ENCODE results near the gene TRABD2B. TPM values are rescaled to one million over a fixed set of nuclear protein-coding genes. Genes with fewer than 3 reads are reported as not detected.

The TRABD2B gene
- total RNA-seq, 3 donors from 2014 or later (not counting 1 experiment from before 2014, with no cell fraction given): not detected

DNA sequence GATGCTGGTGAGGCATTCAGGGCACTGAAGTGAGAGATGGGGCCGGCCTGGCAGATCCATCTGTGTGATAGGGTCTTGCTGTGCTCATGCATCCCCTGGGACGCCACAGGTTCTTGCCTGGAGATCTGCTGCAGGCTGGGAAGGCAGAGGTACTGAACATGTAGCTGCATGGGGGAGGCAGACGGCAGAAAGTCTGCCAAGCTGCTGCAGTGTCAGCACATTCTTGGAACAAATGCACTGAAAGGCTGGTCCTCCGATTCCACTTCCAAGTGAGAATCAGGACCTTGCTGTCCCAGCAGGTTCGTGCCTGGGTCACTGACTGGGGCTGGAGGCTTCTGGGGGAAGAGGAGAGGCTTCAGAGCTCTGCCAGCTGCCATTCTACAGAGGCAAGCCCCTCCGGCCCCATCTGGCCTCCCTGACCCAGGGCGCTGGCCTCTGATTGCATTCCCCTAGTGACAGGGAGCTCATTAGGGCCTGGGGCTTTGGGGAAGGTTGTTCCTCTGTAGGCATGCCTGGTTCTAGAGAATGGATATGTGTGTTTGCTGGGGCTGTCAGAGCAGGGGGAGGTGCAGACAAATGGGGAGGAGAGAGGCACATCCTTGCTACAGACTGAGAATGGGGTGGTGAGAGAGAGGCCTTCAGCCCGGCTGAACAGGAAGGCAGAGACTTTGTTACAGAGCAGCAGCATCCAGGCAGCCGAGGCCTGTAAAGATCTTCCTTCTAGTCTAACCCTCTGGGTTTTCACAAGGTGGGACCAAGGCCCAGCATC lies 174.0 kb downstream of the TRABD2B start:
- ATAC-seq (no peak), DNase-seq (no peak)
- Mint-ChIP-seq H3K4me1 (no peaks in the 10 kb centered on the region), H3K9me3 (no peaks in the 10 kb centered on the region), H3K27ac (no peak overlapping the region), H3K4me3 (no peak overlapping the region), H3K27me3 (ENCODE audit: low read depth in 2 of 2) (no peaks in the 10 kb centered on the region), H3K36me3 (no peaks in the 10 kb centered on the region)
- no peaks in the 10 kb centered on the region for H3K4me1 ChIP-seq (ENCODE audit: control insufficient read depth, insufficient read depth, low read length)
- no peaks in the 10 kb centered on the region for H3K9me3 ChIP-seq (ENCODE audit: control insufficient read depth, insufficient read depth, low read length)
- no peaks in the 10 kb centered on the region for H3K36me3 ChIP-seq (ENCODE audit: control insufficient read depth, insufficient read depth, low read length)
- intact Hi-C loops (cut with micrococcal nuclease): no loop called here
- TF ChIP-seq, protein P1, sequence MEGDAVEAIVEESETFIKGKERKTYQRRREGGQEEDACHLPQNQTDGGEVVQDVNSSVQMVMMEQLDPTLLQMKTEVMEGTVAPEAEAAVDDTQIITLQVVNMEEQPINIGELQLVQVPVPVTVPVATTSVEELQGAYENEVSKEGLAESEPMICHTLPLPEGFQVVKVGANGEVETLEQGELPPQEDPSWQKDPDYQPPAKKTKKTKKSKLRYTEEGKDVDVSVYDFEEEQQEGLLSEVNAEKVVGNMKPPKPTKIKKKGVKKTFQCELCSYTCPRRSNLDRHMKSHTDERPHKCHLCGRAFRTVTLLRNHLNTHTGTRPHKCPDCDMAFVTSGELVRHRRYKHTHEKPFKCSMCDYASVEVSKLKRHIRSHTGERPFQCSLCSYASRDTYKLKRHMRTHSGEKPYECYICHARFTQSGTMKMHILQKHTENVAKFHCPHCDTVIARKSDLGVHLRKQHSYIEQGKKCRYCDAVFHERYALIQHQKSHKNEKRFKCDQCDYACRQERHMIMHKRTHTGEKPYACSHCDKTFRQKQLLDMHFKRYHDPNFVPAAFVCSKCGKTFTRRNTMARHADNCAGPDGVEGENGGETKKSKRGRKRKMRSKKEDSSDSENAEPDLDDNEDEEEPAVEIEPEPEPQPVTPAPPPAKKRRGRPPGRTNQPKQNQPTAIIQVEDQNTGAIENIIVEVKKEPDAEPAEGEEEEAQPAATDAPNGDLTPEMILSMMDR (IDR thresholded peaks at IDR 0.05): no peak
- 76% methylated on average over 9 of the region's 9 CpGs for WGBS (ENCODE audit: insufficient coverage)
- H3K27ac ChIP-seq (ENCODE audit: low read length): no peak overlapping the region
- no peak overlapping the region for H3K4me3 ChIP-seq (ENCODE audit: low read length)
- H3K27me3 ChIP-seq (ENCODE audit: control insufficient read depth, insufficient read depth, low read length): no peaks in the 10 kb centered on the region

DNA sequence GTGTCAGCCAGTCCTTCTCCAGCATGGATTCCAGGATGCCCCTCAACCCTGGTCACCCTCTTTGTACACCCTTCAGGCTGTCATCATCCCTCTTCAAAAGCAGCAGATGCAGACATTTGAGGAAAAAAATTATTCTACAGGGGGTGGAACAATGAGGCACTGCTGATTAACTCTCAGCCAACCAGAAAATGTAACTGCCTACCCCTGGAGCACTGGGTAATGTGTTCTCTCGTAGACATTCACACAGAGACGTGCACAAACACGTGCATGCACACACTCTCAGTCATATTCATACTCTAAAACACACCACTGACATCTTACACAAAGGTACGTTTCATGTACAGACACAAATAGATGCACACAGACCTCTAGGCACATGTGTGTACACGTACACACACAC lies 175.4 kb downstream of the TRABD2B start:
- H3K36me3 Mint-ChIP-seq: no peaks in the 10 kb centered on the region
- 63% methylated on average over 5 of the region's 5 CpGs for WGBS (ENCODE audit: insufficient coverage)
- intact Hi-C loops (cut with micrococcal nuclease): no loop called here
- TF ChIP-seq, protein P1 (IDR thresholded peaks at IDR 0.05): no peak
- H3K27ac Mint-ChIP-seq: no peak overlapping the region
- H3K4me1 Mint-ChIP-seq: no peaks in the 10 kb centered on the region
- no peaks in the 10 kb centered on the region for H3K9me3 Mint-ChIP-seq
- H3K27me3 ChIP-seq (ENCODE audit: control insufficient read depth, insufficient read depth, low read length): no peaks in the 10 kb centered on the region
- no peaks in the 10 kb centered on the region for H3K9me3 ChIP-seq (ENCODE audit: control insufficient read depth, insufficient read depth, low read length)
- H3K27ac ChIP-seq (ENCODE audit: low read length): no peak overlapping the region
- no peak overlapping the region for H3K4me3 ChIP-seq (ENCODE audit: low read length)
- DNase-seq: no peak
- H3K27me3 Mint-ChIP-seq (ENCODE audit: low read depth in 2 of 2): no peaks in the 10 kb centered on the region
- H3K4me1 ChIP-seq (ENCODE audit: control insufficient read depth, insufficient read depth, low read length): no peaks in the 10 kb centered on the region
- ATAC-seq: no peak
- no peaks in the 10 kb centered on the region for H3K36me3 ChIP-seq (ENCODE audit: control insufficient read depth, insufficient read depth, low read length)
- H3K4me3 Mint-ChIP-seq: no peak overlapping the region

DNA sequence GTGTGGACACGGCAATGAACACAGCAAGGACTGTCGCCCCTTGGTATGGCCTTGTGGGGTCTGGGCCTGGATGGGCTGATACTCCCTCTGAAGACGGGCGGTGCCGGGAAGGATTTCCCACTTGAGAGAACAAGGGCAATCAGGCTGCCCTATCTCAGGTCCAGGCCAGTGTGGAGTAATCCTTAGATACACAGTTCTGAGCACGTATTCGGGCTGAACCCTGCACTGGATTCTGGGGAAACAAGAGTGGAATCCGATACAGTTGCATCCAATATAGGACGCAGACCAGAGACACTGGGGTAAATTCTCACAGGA lies 177.7 kb downstream of the TRABD2B start:
- WGBS (ENCODE audit: insufficient coverage): 92% methylated on average over 9 of the region's 9 CpGs
- intact Hi-C loops (cut with micrococcal nuclease): no loop called here
- Mint-ChIP-seq H3K4me3 (no peak overlapping the region), H3K27me3 (ENCODE audit: low read depth in 2 of 2) (no peaks in the 10 kb centered on the region), H3K27ac (no peak overlapping the region), H3K36me3 (no peaks in the 10 kb centered on the region), H3K9me3 (no peaks in the 10 kb centered on the region), H3K4me1 (no peaks in the 10 kb centered on the region)
- Histone ChIP-seq H3K4me3 (ENCODE audit: low read length) (no peak overlapping the region), H3K27me3 (ENCODE audit: control insufficient read depth, insufficient read depth, low read length) (no peaks in the 10 kb centered on the region), H3K36me3 (ENCODE audit: control insufficient read depth, insufficient read depth, low read length) (no peaks in the 10 kb centered on the region), H3K9me3 (ENCODE audit: control insufficient read depth, insufficient read depth, low read length) (no peaks in the 10 kb centered on the region), H3K4me1 (ENCODE audit: control insufficient read depth, insufficient read depth, low read length) (no peaks in the 10 kb centered on the region), H3K27ac (ENCODE audit: low read length) (no peak overlapping the region)
- ATAC-seq: no peak
- no peak for DNase-seq
- TF ChIP-seq, protein P1 (IDR thresholded peaks at IDR 0.05): no peak

All from natural killer cell (primary cell).